Measurements from ENCODE around the gene MRPL23. TPM values are rescaled to one million over a fixed set of nuclear protein-coding genes. Genes with fewer than 3 reads are reported as not detected.

The MRPL23 gene
- total and polyA plus RNA-seq, 9 of the 15 experiments (the other 6 are each of a cell fraction or from before 2014, with no cell fraction given), result 0.44 to 109 (median 37.4) TPM

DNA sequence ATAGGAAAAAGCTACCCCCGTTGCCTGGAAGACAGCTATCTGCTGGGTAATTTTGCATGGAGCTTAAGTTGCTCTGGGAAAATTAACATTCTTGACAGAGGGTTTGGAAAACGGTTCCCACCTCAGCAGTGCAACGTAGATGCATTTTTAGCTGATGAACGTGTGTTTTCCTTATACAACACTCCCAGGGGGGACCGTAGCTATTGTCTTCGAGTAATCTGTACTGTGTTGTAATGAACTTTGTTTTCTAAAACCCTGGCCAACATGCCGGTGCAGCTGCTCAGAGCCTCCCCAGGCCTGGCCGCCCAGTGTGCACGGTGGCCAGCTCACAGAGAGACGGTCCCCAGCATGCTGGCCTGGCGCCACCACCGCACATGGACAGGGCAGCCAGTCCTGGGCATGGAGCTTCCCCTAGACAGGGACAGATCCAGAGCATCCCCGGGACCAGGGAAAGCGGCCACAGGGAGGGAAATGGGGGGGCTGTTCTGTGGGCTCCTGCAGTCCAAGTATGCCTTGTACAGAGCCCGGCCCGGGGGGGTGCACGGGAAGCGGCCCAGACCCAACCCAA lies 25.5 kb upstream of the MRPL23 start:
- in situ Hi-C loops (cut with MboI), result no loop called here
- Histone ChIP-seq H3K4me2 (ENCODE audit: insufficient read depth, low read length) (no peak overlapping the region), H3K9me1 (ENCODE audit: control insufficient read depth, insufficient read depth, low read length) (no peaks in the 10 kb centered on the region), H3K79me2 (ENCODE audit: control insufficient read depth, insufficient read depth, low read length) (no peaks in the 10 kb centered on the region), H3K4me3 (no peak overlapping the region), H3K27me3 (ENCODE audit: control insufficient read depth in 2 of 2, insufficient read depth in 2 of 2, low read length in 2 of 2) (peaks cover 15 to 71% of the 10 kb centered on the region in 2 experiments; a peak in 4 of 5 replicates), H3K9me3 (replicated peaks; ENCODE audit: control insufficient read depth, insufficient read depth, low read depth, low read length) (no peaks in the 10 kb centered on the region), H3K27ac (ENCODE audit: extremely low read depth, low read depth, low read length) (no peak overlapping the region), H3K4me1 (replicated peaks in 1 of 2; ENCODE audit: control insufficient read depth in 2 of 2, insufficient read depth in 2 of 2, low read length in 2 of 2) (peaks cover 0 to 47% of the 10 kb centered on the region in 2 experiments; a peak in 2 of 5 replicates), H4K20me1 (replicated peaks; ENCODE audit: control insufficient read depth, insufficient read depth, low read length) (peaks cover 9% of the 10 kb centered on the region; the same call in 1 of the 2 replicates), H3K36me3 (ENCODE audit: control insufficient read depth, insufficient read depth, low read length) (no peaks in the 10 kb centered on the region), H2AFZ (ENCODE audit: low read depth, low read length) (no peak overlapping the region), H3K9ac (ENCODE audit: insufficient read depth in 1 of 2, low read depth in 2 of 2, low read length in 2 of 2) (no peak overlapping the region)
- no peak for DNase-seq (ENCODE audit: extremely low read depth in 1 of 4, low spot score in 3 of 4)
- WGBS (ENCODE audit: insufficient coverage, low coverage, missing lambda C conversion rate), result 0% methylated on average over 14 of the region's 18 CpGs
- no peak for ATAC-seq
- BruUV-seq (replicated peaks), result no TSS peak
- ChIA-PET CTCF (ENCODE audit: low intra/inter-chr PET ratio) (no interaction called here), POLR2A (interaction anchor here (1.0 kb wide), 1 partner anchor 14 kb away, joined by 3 read pairs; no protein-coding TSS in a partner anchor)
- no peak for FAIRE-seq
- intact Hi-C loops (cut with micrococcal nuclease), result no loop called here
- TF ChIP-seq E4F1 (CRISPR knock-in tag; IDR thresholded peaks at IDR 0.05; ENCODE audit: borderline replicate concordance), result no peak
- TF ChIP-seq NFIC (IDR thresholded peaks at IDR 0.05), result no peak
- TF ChIP-seq TBL1XR1 (IDR thresholded peaks at IDR 0.05; ENCODE audit: low read length in 2 of 2), result no peak
- TF ChIP-seq ZC3H8 (IDR thresholded peaks at IDR 0.05), result no peak
- no peak for TF ChIP-seq ZNF224 (CRISPR knock-in tag; IDR thresholded peaks at IDR 0.05)

All from K562 (cell line).